ENCODE results near the gene SIGLEC1.

The SIGLEC1 gene

DNA sequence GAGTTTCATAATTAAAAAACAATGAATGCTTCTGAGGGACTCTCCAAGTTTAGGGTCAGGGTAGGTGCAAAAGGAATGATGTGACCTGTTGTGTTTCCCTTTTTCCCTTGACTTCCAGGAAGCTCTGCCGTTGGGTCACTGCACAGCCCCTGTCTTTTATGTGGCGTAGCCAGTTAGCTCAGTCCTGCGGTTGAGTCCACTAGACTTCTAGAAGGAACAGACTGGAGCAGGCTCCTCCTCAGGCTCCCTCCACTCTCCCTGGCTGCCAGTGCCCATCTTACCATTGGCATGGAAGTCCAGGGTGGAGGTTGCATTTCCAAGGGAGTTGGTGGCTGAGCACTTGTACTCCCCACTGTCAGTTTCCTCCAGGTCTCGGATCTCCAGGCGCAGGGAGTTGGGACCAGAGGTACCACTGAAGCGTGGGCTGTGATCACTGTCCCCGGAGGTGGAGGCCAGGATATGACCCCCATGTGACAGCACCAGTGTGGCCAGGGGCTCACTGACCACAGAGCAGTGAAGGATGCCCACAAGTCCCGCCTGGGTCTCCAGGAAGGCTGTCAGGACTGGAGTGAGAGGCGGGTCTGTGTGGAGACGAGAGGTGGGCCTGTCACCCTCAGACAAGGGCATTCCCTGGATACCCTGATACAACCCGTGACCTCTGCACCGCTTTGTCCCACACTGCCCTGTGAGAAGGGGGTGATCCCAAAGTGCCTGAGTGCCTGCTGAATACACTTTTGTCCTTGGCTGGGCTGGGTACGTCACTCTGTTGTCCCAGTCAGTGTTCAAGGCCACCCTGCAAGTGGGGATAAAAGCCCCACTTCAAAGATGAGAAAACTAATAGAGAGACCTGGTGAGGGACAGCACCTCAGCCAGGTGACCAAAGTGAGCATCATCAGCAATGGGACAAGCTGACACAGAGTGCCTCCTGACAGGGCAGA is 11.1 kb downstream of the SIGLEC1 start:
- no peak for DNase-seq (ENCODE audit: low spot score)

DNA sequence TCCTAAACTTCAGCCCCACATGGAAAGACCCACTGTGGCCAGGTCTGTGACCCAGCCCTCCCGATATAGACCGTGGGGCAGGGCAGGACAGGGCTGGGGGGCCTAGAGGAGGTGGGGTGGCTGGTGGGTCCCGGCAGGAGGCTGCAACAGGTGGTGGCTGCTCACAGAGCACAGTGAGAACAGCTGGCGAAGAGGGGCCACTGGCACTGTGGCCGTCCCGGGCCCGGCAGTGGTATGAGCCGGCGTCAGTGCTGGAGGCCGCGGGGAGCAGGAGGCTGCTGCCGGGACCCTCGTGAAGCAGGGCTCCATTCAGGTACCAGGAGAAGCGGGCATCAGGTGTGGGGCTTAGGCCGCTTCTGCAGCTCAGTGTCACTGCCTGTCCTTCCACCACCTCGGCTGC is 13.4 kb downstream of the SIGLEC1 start:
- no peak for DNase-seq (ENCODE audit: low spot score)

DNA sequence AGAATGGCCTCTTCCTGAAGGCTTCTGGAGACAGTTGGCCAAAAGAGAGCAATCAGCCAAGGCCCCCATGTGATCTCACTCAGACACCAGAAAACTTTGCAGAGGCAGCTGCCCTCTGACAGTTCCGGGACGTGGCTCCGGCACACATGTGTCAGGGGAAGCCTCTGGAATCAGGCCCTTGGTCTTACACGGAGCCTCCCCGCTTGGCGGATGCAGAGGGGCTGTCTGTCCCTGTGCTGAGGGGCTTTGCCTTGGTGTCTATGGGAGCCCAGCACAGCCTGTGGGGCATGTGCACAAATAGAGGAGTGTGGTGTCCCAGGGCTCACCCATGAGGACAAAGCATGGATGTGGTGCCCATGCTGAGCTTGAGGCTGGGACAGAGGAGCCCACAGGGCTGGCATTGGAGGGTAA is 13.8 kb downstream of the SIGLEC1 start:
- no peak for DNase-seq (ENCODE audit: low spot score)

DNA sequence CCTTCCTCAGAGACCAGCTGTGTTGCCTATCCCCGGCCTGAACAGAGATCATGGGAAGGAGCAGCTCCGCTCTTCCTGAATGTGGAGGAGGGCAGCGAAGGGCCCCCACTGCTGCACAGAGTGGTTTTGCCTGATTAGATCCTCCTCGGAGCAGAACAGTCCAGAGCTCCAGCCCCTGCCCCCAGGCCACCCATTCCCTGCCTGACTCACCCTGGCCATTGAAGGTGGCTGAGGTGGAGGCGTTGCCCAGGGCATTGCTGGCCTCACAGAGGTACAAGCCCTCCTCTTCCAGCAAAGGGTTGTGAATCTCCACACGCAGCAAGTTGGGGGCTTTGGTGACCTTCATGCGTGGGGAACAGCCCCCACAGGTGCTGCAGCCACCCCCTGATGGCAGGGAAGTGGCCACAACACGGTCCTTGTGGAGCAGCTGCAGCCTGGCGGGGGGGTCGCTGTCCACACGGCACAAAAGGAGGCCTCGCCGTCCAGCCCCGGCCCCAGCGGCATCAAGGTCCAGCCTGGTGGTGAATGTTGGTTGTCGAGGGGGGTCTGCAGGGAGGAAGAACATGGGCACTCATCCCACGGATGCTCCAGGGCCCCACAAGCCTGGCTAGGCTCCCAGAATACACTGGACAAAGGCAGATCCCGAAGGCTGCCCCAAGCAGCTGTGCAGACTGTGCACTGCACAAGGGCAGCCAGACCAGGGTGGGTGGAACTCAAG is 14.7 kb downstream of the SIGLEC1 start:
- no peak for DNase-seq (ENCODE audit: low spot score)

- DNase-seq (ENCODE audit: low spot score) = no peak
Measured at GRCh38 chr20:3696745-3697587, 15.4 kb downstream of the SIGLEC1 start.

GRCh38 chr20:3696200-3696599 is 16.2 kb downstream of the SIGLEC1 start:
- peak; percentile 19 for DNase-seq (ENCODE audit: low spot score)

DNA sequence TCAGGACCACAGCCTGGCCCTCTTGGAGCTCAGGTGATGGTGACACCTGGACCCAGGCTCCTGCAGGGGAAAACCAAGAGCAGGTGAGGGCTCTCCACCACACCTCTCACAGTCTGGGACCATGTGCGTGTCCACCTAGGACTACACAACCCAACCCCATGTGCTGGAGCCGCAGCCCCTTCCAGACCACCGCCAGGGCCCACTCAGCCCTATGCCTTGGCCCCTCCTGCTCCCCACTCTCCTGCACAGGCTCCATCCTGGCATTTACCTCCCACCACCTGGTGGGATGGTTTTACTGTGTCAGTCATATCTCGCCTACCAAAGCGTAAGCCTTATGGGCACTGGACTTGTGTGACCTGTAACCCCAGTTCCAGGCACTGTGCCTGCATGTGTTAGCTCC is 17.5 kb downstream of the SIGLEC1 start:
- no peak for DNase-seq (ENCODE audit: low spot score)

DNA sequence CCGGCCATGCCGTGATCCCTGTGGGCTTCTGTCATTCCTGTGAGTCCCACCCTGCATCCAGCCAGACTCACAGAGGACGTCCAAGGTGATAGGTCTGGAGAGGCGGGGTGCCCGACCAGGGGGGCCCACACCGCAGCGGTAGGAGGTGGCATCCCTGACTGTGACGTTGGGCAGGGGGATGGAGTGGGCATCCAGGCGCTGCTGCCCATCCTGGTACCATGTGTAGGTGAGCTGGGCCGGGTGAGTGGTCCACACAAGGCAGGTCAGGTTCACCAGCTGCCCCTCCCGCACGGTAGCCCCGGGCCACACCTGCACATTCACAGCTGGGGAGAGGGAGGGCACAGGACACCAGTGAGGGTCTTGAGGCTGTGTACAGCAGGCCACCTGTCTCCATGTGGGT is 19.0 kb downstream of the SIGLEC1 start:
- no peak for DNase-seq (ENCODE audit: low spot score)

GRCh38 chr20:3692706-3693294 is 19.6 kb downstream of the SIGLEC1 start:
- no peak for DNase-seq (ENCODE audit: low spot score)

DNA sequence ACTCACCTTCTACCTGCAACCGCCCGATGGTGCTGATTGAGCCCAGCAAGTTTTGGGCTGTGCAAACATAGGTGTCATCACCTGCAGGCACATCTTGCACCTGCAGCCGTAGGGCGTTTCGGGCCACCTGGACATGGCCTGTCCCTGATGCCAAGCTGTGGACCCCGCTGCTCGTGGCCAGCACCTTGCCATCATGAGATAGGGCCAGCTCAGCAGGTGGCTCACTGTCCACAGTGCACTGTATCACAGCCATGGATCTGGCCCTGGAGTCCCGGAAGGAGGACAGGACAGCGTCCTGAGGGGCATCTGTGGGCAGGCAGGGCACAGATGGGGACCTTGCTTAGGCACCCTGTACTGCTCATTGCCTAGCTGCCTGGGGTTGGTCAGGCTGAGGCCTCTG is 20.5 kb downstream of the SIGLEC1 start:
- DNase-seq (ENCODE audit: low spot score) = no peak

GRCh38 chr20:3691306-3691705 is 21.1 kb downstream of the SIGLEC1 start:
- no peak for DNase-seq (ENCODE audit: low spot score)

GRCh38 chr20:3690413-3690812 is 22.0 kb downstream of the SIGLEC1 start:
- no peak for DNase-seq (ENCODE audit: low spot score)

GRCh38 chr20:3689978-3690377 is 22.4 kb downstream of the SIGLEC1 start:
- DNase-seq (ENCODE audit: low spot score) = no peak

- no peak for DNase-seq (ENCODE audit: low spot score)
Measured at GRCh38 chr20:3687655-3688054, 24.7 kb downstream of the SIGLEC1 start.

GRCh38 chr20:3686867-3687321 is 25.5 kb downstream of the SIGLEC1 start:
- no peak for DNase-seq (ENCODE audit: low spot score)

GRCh38 chr20:3686421-3686820 is 26.0 kb downstream of the SIGLEC1 start:
- no peak for DNase-seq (ENCODE audit: low spot score)

DNA sequence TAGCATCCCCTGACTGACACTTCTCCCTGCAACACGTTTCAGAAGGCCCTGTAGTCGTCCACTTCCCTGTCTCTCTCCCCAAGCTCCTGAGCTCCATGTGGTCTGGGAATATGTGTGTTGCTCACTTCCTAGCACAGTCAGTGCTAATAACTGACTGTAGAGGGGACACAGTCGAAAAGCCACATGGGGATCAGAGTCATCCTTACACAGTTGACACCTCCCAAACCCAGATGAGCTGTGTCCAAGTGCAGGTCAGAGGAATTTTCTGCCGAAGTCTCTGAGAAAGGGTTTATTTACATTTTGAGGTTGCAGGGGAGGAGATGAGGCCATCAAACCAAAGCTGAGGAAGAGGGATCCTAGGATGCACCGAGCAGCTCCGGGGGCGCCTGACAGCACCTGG is 27.1 kb downstream of the SIGLEC1 start:
- no peak for DNase-seq (ENCODE audit: low spot score)

- DNase-seq (ENCODE audit: low spot score) = no peak
Measured at GRCh38 chr20:3681931-3682781, 30.2 kb downstream of the SIGLEC1 start, which contains the start of gene ADAM33. Gene ADAM33 (minus strand): TSS chr20:3682010. CDS start chr20:3682004, 6 bp downstream.

DNA sequence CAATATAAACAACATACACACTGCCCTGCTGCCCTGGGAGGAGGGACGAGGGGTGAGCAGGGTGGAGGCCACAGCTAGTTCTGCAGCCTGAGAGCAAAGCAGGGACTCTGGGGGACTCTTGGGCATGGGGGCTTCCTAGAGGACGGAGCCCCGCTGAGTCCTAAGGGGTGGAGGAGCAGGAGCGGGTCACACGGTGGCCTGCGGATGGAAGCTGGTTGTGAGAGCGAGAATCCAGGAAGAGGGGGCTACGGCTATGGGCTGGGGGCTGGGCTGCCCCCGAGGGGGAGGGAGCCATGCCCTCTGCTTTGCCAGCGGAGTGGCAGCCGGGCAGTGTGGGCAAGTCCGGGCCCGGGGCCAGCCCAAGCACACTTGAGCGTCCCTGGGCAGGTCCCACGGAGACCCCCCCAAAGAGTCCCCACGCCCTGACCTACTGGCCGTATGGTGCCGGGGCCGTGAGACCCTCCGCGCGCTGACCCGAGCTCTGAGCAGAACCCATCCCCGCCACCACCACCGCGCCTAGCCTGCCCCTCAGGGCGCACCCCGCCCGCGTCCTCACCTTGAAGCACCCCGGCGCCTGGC is 31.0 kb downstream of the SIGLEC1 start:
- no peak for DNase-seq (ENCODE audit: low spot score)

DNA sequence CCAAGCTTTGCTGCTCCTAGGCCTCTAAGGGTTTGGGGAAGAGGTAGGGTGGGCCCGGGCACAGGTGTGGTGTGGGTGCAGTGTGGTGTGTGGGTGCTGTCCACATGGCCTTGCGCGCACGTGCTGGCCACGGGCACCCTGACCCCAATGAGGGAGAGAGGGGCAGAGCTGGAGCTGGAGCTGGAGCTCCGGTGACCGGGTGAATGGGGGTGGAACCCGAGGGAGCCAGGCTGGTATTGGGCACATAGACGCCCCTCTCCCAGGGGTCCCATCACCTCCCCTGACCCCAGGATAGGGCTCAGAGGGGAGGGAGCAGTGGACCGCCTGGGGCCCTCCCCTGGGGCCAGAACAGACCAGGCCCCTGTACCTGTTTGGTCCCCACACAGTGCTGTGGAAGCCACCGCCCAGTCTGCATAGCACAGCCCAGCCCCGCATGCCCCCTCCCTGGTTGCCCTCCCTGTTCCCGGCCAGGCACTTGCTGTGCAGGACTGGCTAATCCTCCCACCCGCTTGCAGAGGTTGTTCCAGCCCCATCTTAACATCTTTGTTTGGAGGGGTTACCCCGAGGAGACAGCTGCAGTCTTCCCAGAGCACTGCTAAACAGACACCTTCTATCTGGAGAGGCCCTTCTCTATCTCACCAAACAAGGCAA is 31.6 kb downstream of the SIGLEC1 start:
- no peak for DNase-seq (ENCODE audit: low spot score)
